HG02763 (cell line): ENCODE results near the gene C10orf95.
"Not testable (repeated sequence)": the region's sequence is repeated elsewhere in the genome, so short reads cannot be mapped to it uniquely, and the experiment has no call there.

Source experiments
- ATAC-seq: cut with Tn5 transposase; IDR thresholded peaks from one replicate; pipeline ENCODE4 v1.9.1; 2021; ENCODE audit warnings: mild to moderate bottlenecking, moderate library complexity; ENCODE audit not compliant: unreplicated experiment

The C10orf95 gene

DNA sequence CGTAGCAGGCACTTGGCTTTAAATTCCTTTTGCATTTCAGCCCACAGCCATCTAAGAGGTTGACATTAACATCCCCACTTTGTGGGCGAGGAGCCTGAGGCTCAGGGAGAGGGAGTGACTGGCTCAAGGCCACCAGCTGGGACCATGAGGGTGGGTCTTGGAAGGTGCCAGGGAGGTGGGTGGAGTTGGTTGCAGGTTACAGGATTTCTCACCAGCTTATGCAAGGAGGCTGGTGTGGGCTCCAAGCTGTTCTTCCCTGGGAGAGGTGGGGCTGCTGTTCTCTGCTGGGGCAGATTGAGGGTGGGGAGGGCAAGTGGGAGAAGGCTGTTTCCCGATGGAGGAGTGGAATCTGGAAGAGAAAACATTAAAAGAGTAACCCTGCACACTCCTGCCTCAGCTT lies 14.1 kb upstream of the C10orf95 start:
- no peak for ATAC-seq

DNA sequence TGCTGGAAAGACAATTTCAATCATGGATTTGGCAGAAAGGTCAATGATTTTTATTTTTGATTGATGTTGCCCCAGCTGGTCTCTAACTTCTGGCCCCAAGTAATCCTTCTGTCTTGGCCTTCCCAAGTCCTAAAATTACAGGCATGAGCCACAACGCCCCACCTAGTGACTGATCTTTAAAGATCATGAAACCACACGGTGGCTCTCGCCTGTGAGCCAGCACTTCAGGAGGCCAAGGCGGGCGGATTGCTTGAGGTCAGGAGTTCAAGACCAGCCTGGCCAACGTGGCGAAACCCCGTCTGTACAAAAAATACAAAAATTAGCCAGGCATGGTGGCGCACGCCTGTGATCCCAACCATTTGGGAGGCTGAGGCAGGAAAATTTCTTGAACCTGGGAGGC lies 12.6 kb upstream of the C10orf95 start:
- no peak for ATAC-seq

DNA sequence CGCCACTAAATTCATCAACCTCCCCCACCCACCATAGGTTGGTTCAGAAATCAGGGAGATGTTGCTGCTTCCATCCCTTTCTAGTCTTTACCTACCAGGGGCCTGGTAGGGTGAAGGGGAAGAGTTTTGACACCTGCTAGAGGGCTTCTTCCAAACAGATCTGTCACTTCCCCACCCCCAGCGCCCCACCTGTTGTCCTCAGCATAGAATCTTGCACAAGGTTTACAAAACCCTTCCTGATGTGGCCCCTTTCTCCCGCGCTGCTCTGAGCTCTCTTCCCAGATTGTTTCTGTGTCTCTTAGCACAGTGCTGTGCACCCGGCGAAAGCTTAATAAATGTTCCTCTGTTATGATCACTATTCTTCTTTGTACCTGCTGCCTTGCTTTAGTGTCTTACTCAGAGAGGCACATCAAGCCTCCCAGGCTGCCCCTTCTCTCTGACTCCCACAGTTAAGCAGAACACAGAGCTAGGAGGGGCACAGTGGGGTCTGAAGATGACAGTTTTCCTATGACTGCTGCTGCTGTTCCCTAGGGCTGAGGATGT lies 11.2 kb upstream of the C10orf95 start:
- no peak for ATAC-seq

DNA sequence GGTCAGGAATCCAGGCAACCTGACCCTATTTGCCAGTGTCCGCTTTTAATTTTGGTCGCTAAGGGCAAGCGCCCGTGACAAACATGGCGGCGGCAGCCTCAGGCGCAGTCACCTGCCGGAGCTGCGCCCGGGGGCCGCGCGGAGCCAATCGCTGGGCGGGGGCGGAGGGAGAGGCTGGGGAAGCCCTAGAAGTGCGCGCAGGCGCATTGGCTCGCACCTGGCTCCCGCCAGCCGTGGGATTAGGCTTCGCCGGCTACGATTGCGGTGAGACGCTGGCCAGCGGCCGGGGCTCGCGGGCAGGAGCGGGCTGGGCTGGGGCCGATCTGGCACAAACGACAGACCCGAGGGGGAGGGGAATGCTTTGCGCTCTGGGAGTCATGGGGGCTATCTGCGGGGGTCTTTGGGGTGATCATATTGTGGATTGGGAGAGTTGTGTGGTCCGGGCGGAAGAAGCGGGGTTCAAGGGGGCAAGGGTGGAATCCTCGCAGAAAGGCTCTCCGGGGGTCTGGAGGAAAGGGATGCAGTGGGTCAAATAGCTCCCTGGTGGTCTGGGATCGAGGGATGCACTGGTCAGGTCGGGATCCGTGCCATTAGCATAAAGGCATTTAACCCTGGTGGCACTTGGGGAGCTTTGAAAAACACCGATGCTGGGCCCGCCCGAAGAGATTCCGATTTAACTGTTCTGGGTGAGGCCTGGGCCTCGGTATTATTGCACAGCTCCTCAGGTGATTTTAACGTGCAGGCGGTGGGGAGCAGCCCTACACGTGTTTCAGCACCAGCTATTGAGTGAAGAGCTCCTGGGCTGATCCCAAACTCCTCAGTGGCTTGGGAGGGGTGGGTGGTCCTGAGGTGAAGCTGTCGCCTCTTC lies 10.1 kb upstream of the C10orf95 start:
- peak; percentile 91 for ATAC-seq

DNA sequence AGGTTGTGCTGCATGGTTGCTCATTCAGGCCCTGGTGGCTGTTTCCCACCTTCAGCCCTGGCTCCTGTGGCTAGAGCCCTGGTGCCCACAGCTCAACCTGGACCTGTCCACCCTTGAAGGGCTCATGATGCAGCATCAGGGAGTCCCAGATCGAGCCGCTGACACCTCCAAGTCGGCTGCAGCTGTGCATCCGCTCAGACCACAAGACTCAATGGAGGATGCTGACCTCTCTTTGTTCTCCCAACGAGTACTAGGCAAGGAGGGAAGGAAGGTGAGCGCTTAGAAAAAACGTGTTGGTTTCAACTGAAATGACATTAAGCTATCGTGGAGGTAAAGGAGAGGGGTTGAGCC lies 9.5 kb upstream of the C10orf95 start:
- peak; percentile 16 for ATAC-seq

DNA sequence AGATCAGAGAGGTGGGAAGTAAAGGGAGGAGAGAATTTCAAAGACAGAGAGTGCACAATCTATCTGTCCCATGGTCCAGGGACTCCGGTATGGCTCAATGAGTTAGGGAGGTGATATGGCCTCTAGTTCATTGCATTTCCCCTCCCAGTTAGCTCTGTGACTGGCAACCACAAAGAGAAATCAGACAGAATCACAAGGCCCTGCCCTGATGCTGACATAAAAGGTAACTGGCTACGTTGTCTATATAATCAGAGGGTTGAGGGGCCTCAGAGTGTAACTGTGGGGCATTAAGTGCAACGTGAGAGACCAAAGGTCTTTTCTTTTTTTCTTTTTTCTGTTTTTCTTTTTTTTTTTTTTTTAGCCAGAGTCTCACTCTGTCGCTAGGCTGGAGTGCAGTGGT lies 7.3 kb upstream of the C10orf95 start:
- ATAC-seq, result no peak

DNA sequence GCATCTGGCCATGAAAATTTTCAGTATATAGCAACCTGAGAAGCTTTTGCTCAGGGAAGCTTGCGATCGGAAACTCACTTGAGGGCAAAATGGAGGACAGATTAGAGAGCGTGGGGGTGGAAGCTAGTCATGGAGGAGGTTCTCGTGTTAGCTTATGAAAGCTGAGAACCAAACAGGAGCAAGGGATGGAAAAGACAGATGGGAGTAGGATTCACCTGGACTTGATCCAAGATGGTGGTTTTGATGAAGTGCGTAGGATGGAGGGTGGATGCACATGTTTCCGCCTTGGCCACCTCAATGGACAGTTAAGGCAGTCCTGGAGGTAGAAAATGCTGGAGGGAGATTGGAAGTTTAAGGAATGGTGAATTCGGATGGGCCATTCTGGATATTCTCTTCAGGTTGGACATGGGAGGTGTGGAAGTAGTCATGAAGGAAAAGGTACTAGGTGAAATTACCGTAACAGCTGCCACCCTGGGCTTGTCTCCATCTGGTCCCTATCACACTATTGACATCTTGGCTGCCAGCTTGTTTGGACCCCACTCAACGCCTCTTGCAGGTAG lies 6.3 kb upstream of the C10orf95 start:
- no peak for ATAC-seq

DNA sequence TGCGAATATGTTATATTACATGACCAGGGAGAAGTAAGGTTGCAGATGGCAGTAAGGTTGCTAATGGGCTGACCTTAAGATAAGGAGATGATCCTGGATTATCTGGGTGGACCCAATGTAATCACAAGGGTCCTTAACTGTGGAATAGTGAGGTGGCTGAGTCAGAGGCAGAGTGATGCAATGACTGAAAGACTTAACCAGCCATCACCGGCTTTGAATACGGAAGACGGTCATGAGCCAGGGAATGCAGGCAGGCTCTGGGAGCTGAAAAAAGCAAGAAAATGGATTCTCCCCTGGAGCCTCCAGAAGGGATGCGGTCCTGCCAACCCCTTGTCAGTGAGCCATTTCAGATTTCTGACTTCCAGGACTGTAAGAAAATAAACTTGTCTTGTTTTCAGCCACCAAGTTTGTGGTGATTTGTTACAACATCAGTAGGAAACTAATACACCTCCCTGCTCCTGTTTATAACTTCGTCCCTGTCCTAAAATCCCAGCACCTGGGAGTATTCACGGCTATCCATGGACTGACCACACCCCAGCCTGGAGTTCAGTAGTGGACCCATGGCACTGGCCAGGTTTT lies 4.6 kb upstream of the C10orf95 start:
- no peak for ATAC-seq

DNA sequence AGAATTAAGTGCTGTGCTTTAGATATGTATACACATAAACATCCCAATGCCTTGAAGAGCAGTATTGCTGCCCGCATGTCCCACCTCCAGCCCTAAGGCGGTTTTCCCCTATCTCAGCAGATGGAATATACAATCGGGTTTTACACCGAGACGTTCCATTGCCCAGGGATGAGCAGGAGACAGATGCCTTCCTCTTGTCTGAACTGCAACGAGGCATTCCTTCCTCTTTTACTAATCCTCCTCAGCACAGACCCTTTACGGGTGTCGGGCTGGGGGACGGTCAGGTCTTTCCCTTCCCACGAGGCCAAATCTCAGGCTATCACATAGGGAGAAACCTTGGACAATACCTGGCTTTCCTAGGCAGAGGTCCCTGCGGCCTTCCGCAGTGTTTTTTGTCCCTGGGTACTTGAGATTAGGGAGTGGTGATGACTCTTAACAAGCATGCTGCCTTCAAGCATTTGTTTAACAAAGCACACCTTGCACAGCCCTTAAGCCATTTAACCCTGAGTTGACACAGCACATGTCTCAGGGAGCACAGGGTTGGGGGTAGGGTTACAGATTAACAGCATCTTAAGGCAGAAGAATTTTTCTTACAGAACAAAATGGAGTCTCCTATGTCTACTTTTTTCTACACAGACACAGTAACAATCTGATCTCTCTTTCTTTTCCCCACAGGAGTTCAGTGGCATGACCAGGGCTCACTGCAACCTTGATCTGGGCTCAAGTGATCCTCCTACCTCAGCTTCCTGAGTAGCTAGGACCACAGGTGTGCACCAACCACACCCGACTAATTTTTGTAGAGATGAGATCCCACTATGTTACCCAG lies 3.5 kb upstream of the C10orf95 start:
- not testable (repeated sequence) for ATAC-seq

DNA sequence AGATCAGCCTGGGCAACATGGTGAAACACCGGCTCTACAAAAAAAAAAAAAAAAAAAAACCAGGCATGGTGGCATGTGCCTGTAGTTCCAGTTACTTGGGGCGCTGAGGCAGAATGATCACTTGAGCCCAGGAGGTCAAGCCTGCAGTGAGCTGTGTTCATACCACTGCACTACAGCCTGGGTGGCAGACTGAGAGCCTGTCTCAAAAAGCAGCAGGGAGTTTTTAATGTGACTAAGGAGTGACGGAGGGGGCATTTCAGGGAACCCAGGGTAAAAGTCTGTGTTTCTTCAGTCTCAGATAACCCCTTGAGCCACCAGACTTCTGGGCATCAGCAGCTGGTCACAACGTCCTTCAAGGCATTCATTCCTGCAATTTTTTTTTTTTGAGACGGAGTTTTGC lies 2.2 kb upstream of the C10orf95 start:
- no peak for ATAC-seq

DNA sequence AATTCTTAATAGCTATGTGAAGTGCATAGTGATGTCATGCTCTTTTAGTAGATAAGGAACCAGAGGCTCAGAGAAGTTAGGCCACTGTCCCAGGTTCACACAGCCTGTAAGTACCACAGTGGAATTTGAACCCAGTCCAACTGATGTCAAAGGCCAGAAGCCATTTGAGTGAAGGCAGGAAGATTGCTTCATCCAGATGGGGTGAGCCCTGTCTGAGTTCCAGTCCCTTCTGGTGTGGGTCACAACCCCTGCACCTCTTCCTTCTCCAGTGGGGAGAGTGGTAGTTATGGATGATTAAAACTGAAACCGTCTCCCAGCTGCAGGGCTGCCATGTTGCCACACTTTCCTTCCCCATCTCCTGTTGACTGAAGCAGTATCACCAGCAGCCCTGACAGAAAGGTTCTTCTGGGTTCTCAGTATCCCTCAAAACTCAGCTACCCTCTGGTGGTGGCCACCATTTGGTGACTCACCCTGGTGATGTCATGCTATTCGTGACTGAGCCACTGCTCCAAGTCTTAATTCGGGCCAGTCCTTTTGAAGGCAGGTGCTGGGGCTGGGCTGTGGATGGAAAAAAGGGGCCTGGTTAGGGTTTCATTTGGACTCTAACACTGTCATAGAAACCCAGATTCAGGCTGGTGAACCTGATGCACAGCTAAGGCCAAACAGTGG lies 1.5 kb upstream of the C10orf95 start:
- no peak for ATAC-seq

DNA sequence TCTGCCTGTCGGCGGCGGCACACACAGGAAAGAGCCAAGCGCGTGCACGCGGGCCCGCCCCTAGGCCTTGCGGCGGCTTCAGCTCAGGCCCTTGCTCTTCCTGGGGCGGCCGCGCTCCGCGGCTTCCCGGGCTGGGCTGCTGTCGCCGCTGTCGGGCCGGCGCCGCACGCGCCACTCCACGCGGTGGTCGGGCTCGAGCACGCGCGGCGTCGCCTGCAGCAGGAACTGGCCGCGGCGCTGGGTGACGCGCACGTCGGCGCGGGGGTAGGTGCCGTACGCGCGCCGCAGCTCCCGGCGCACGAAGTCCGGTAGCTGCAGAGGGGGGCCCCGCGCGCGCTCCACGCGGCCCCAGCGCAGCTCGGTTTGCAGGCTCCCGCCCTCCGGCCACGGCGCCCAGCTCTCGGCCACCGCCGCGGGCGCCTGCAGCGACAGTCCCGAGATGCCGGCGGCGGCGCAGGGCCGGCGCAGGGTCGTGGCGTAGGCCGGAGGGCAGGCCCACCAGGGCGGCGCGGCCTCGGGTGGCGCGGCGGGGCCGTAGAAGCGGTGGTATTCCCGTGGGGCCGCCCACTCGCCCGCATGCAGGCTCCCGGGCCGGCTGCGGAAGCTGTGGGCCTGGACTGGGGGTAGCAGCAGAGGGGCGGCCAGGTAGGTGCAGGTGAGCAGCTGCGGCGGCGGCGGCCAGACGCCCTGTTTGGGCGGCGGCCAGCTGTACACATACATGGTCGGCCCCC lies 804 bp downstream of the C10orf95 start:
- peak; percentile 67 for ATAC-seq

DNA sequence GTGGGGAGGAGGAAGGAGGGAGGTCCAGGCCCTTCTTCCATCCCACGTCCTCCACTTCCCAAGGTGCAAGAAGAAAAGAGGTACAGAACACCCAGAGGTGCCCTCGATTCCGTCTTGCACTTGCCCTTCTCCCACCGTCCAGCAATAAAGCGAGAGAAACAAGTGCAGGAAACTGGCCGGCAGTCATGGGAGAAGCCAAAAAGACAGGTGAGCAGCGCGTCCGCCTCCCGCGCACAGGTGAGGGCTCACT lies 1.3 kb downstream of the C10orf95 start:
- ATAC-seq, result no peak

DNA sequence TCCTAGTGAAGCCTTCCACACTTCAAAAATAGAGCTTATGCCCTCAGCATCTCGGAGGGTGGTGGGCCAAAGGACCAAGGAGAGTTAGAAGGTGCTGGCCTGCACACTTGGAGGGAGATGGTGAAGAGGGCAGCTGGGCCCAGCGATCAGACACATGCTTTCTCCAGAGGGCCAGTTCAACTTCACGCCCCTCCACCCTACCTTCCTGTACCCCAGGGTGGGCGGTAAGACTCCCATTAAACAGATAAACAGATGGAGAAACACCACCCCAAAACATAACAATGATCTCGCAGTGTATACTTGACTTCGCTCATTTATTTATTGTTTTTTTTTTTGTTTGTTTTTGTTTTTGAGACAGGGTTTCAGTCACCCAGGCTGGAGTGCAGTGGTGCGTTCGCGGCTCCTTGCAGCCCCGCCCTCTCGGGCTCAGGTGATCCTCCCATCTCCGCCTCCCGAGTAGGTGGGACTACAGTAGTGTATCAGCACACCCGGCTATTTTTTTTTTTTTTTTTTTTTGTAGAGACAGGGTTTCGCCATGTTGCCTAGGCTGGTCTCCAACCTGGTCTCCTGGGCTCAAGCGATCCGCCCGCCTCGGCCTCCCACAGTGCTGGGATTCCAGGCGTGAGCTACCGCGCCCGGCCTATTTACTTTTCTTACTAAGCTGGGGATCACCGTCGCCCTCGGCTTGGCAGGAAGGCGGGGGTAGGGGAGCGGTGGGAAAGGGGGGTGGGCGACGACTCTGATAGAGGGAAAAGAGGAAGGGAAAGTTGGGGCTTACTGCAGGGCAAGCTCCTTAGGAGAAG lies 1.8 kb downstream of the C10orf95 start:
- ATAC-seq, result peak; percentile 39

DNA sequence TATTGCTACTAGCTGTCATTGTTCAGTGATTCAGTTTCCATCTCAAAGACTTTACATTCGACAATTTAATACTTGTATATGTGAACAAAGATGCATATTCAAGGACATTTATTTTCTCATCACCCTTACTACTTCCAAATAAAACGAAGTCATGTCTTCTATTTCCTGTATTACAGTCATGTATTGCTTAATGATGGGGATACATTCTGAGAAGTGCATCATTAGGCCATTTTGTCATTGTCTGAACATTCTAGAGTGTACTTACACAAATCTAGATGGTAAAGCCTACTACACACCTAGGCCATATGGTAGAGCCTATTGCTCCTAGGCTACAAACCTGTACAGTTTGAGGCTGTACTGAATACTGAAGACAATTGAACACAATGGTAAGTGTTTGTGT lies 6.5 kb downstream of the C10orf95 start:
- no peak for ATAC-seq

DNA sequence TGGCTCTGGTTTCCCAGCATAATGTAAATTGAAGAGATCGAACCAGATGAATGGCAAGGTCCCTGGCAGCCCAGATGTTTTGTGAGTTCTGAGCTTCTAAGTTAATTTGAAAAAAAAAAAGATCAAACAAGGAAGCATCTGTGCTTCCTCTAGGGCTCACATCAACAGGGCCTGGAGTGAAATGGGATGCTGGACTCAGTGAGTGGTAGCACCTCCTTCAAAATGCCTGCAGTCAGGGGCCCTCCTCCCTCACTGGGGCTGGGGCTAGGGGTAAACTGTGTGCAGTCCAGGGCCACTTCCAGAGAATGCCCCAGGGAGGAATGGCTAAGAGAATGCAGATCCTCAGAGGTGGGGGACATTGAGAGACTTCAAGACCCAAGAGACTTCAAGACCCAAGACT lies 13.0 kb downstream of the C10orf95 start:
- ATAC-seq, result no peak

DNA sequence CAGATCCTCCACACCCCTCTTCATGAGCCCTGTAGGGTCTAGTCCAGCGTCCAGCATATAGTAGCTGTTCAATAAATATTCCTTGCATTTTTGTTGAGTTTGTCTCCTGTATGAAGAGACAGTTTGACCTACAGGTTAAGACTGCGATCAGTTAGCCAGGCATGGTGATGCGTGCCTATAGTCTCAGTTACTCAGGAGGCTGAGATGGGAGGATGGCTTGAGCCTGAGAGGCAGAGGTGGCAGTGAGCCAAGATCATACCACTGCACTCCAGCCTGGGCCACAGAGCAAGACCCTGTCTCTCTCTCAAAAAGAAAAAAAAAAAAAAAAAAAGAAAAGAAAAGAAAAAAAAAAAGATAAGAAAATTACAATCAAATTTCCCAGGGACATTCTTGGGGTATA lies 13.8 kb downstream of the C10orf95 start:
- no peak for ATAC-seq

DNA sequence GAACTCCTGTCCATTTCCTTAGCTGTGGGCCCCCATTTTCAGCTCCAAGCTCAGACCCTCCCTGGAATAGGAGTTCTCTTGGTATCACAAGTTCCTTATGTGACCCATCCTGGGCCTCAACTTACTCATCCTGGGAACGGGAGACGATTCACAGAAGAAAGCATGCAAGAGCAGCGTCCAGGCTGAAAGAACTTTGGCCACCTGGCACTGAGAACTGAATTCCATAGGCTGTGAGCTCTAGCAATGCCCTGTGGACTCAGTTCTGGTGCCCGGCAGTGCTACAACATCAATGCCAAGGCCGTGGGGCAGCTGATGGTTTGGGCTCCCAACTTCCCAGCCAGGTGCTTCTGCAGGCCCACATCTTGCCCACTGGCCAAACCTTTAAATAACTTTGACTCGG lies 15.0 kb downstream of the C10orf95 start:
- no peak for ATAC-seq

DNA sequence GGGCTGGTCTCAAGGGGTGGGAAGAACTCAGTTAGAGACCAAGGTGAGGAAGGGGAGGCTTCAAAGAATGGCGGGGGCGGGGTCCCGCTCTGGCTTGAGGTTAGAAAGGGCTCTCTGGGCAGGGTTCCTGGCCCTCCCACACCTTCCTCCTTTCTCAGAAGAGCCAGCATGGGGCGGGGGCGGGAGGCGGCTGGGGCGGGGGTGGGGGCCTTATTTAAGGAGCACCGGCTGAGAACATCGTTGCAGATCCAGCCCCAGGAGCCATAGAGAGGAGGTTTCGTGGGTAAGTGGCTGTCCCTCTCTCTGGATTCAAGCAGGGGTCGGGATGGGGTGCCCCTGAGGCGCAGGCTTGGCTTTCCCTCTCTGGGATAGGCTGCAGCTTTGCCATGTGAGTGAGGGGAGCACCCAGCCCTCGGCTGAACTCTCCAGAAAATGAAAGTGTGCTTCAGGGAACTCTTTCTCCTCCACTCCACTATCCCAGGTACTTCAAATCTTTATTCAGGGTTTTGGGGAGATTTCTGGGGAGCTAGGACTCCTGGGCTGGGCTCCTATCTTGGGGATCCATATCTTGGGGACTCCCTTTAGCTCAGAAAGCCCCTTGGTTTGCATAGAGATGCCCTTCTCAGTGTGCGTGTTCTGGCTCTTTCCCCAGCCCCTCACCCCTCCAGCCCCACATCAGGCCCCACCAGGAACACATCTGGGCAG lies 15.7 kb downstream of the C10orf95 start:
- no peak for ATAC-seq
